Measurements from ENCODE around the gene RAB27A. TPM values are rescaled to one million over a fixed set of nuclear protein-coding genes. Genes with fewer than 3 reads are reported as not detected.

Gene RAB27A
- total and polyA plus RNA-seq, 2 experiments from 2014 or later, result 3.2 to 5.8 TPM

Other genes with a start within 250 kb of the RAB27A start
- gene RSL24D1, start 92.9 kb downstream of the RAB27A start, total RNA-seq (2014; rRNA removed; shearing (Covaris generic)), result 125 and 146 TPM in 2 replicates
- 181 and 201 TPM in 2 replicates for gene RSL24D1, start 92.9 kb downstream of the RAB27A start, polyA plus RNA-seq (2016; fragmentation: Nextera tagmentation; extraction: Ambion mirVana)
- 9.1 and 14.1 TPM in 2 replicates for gene PIGBOS1, start 29.3 kb upstream of the RAB27A start, total RNA-seq (2014; rRNA removed; shearing (Covaris generic))
- gene PIGBOS1, start 29.3 kb upstream of the RAB27A start, polyA plus RNA-seq (2016; fragmentation: Nextera tagmentation; extraction: Ambion mirVana), result 16.7 and 20.2 TPM in 2 replicates
- gene PIGB, start 29.4 kb upstream of the RAB27A start, total RNA-seq (2014; rRNA removed; shearing (Covaris generic)), result 6.1 and 10.1 TPM in 2 replicates
- 6.0 and 9.0 TPM in 2 replicates for gene PIGB, start 29.4 kb upstream of the RAB27A start, polyA plus RNA-seq (2016; fragmentation: Nextera tagmentation; extraction: Ambion mirVana)
- gene CCPG1, start 118.5 kb upstream of the RAB27A start, total RNA-seq (2014; rRNA removed; shearing (Covaris generic)), result 8.6 and 11.1 TPM in 2 replicates
- 7.5 and 7.7 TPM in 2 replicates for gene CCPG1, start 118.5 kb upstream of the RAB27A start, polyA plus RNA-seq (2016; fragmentation: Nextera tagmentation; extraction: Ambion mirVana)
- gene PIERCE2, start 118.7 kb upstream of the RAB27A start, total RNA-seq (2014; rRNA removed; shearing (Covaris generic)), result 3.8 TPM in 1 of 2 replicates, not detected in the other
- gene PIERCE2, start 118.7 kb upstream of the RAB27A start, polyA plus RNA-seq (2016; fragmentation: Nextera tagmentation; extraction: Ambion mirVana), result 2.6 and 3.1 TPM in 2 replicates
- 3.2 and 5.0 TPM in 2 replicates for gene DNAAF4, start 218.4 kb upstream of the RAB27A start, total RNA-seq (2014; rRNA removed; shearing (Covaris generic))
- 12.6 and 13.9 TPM in 2 replicates for gene DNAAF4, start 218.4 kb upstream of the RAB27A start, polyA plus RNA-seq (2016; fragmentation: Nextera tagmentation; extraction: Ambion mirVana)